K562 (cell line): ENCODE results near the gene TCFL5. TPM values are rescaled to one million over a fixed set of nuclear protein-coding genes. Genes with fewer than 3 reads are reported as not detected.

Experiments
- ATAC-seq: fragments of 200-7000 bp; cut with Tn5 transposase; 3 replicates; pipeline ENCODE4 v1.9.1; 2020; ENCODE audit warnings: moderate library complexity
- BruUV-seq: library from RNA; stranded (reverse); fragments of 400-500 nt; replicated peaks from 2 replicates; lab custom pipeline; 2021; lab: Mats Ljungman, UMichigan
- CTCF ChIA-PET: fragments of 300-600 bp; formaldehyde crosslinking; extraction: SDS; loops from one replicate; lab custom pipeline; 2021; ENCODE audit warnings: low intra/inter-chr PET ratio; lab: Yijun Ruan, JAX
- POLR2A ChIA-PET: fragments of 300-600, 350-650 bp; sonication (Branson Sonifier 250); formaldehyde crosslinking; extraction: SDS; loops from one replicate; lab custom pipeline; 2021; ENCODE audit warnings: antibody characterized with exemption, inconsistent platforms; lab: Yijun Ruan, JAX
- DNase-seq, 4 experiments: peaks; one replicate each; pipeline versions ENCODE4 v3.0.0 to v3.0.0-alpha.2; 2011 to 2018; ENCODE audit warnings: low spot score in 3 of 4, mixed read lengths in 3 of 4; ENCODE audit errors: extremely low read depth in 1 of 4
- FAIRE-seq: peaks from 2 replicates; lab custom pipeline; 2011; peaks lifted over from hg19 to GRCh38; lab: Jason Lieb, UNC
- H2AFZ ChIP-seq: 2 replicates; pipeline ENCODE4 v1.6.0; 2011; ENCODE audit warnings: low read depth, low read length, control low read depth, inconsistent platforms
- H3K27ac ChIP-seq: fragments of 200-600 bp; 3 replicates; pipeline ENCODE4 v1.8.0; 2011; ENCODE audit warnings: low read depth, mild to moderate bottlenecking, control low read depth, inconsistent platforms, low read length, moderate library complexity, mixed read lengths; ENCODE audit errors: extremely low read depth
- H3K27me3 ChIP-seq, 2 experiments: fragments of 300-600 bp in 1 of 2; 2 replicates in 1 of 2; 3 replicates in 1 of 2; pipeline versions ENCODE4 v1.6.0 to v1.8.0; 2011; ENCODE audit warnings: inconsistent platforms in 2 of 2, low read length in 2 of 2, mild to moderate bottlenecking in 1 of 2, mixed read lengths in 1 of 2, moderate library complexity in 1 of 2; ENCODE audit not compliant: control insufficient read depth in 2 of 2, insufficient read depth in 2 of 2
- H3K36me3 ChIP-seq: fragments of 300-600 bp; 3 replicates; pipeline ENCODE4 v1.8.0; 2011; ENCODE audit warnings: mild to moderate bottlenecking, low read length, inconsistent platforms; ENCODE audit not compliant: control insufficient read depth, insufficient read depth
- H3K4me1 ChIP-seq, 2 experiments: fragments of 200-600 bp in 1 of 2; replicated peaks in 1 of 2; 2 replicates in 1 of 2; 3 replicates in 1 of 2; pipeline versions ENCODE4 v1.5.1 to v1.8.0; 2011; ENCODE audit warnings: inconsistent platforms in 2 of 2, low read length in 2 of 2, mild to moderate bottlenecking in 1 of 2, mixed read lengths in 1 of 2, moderate library complexity in 1 of 2; ENCODE audit not compliant: control insufficient read depth in 2 of 2, insufficient read depth in 2 of 2
- H3K4me2 ChIP-seq: 2 replicates; pipeline ENCODE4 v1.6.1; 2011; ENCODE audit warnings: low read length, control low read depth, inconsistent platforms, mixed read lengths; ENCODE audit not compliant: insufficient read depth
- H3K4me3 ChIP-seq: fragments of 200-600 bp; sonication (generic), shearing (Covaris generic); 2 replicates; pipeline ENCODE4 v1.5.1; 2016; ENCODE audit warnings: control low read depth, inconsistent platforms
- H3K79me2 ChIP-seq: fragments of 200-600 bp; 3 replicates; pipeline ENCODE4 v1.8.0; 2011; ENCODE audit warnings: low read length, inconsistent platforms; ENCODE audit not compliant: control insufficient read depth, insufficient read depth
- H3K9ac ChIP-seq, 2 experiments: 2 replicates each; pipeline versions ENCODE4 v1.6.0 to v1.6.1; 2011; ENCODE audit warnings: low read depth in 2 of 2, low read length in 2 of 2, control low read depth in 1 of 2, inconsistent platforms in 1 of 2, mild to moderate bottlenecking in 1 of 2, mixed read lengths in 1 of 2; ENCODE audit not compliant: insufficient read depth in 1 of 2
- H3K9me1 ChIP-seq: one replicate; pipeline ENCODE4 v1.6.0; 2011; ENCODE audit warnings: inconsistent platforms, mild to moderate bottlenecking, low read length, moderate library complexity; ENCODE audit not compliant: control insufficient read depth, insufficient read depth
- H3K9me3 ChIP-seq: replicated peaks from 2 replicates; pipeline ENCODE4 v1.5.1; 2011; ENCODE audit warnings: low read depth, low read length, inconsistent platforms; ENCODE audit not compliant: control insufficient read depth, insufficient read depth
- H4K20me1 ChIP-seq: replicated peaks from 2 replicates; pipeline ENCODE4 v1.6.1; 2011; ENCODE audit warnings: low read length, inconsistent platforms, mixed read lengths; ENCODE audit not compliant: control insufficient read depth, insufficient read depth
- ETS1 ChIP-seq: conservative IDR thresholded peaks from 2 replicates; pipeline ENCODE4 v1.6.1; 2011; ENCODE audit warnings: low read depth, mild to moderate bottlenecking, low read length; ENCODE audit not compliant: control insufficient read depth
- TCFL5 ChIP-seq: fragments of 250-450 bp; sonication (Bioruptor Pico); conservative IDR thresholded peaks from 2 replicates; pipeline ENCODE4 v1.6.1; 2021; ENCODE audit warnings: mild to moderate bottlenecking, moderate library complexity, matching md5 sums
- ZNF197 ChIP-seq: fragments of 200-800 bp; sonication (Bioruptor generic); IDR thresholded peaks from 2 replicates; pipeline ENCODE4 v1.6.1; 2016; ENCODE audit warnings: low read depth, missing genetic modification characterization, missing compliant biosample characterization
- WGBS: fragments of 100-300 bp; shearing (Covaris generic); methylation state at CpG from one replicate; pipeline ENCODE4 v1.1.6; 2016; ENCODE audit warnings: low coverage, mixed read lengths; ENCODE audit not compliant: insufficient coverage; ENCODE audit errors: missing lambda C conversion rate; 5-methylcytosine and 5-hydroxymethylcytosine counted together
- in situ Hi-C: fragments of 300-500 bp; cut with MboI; formaldehyde crosslinking; loops from 4 replicates; pipeline ENCODE4 v1.15.0; 2018; ENCODE audit warnings: inconsistent platforms, mixed read lengths
- intact Hi-C: fragments of 100-400 bp; cut with micrococcal nuclease; formaldehyde crosslinking; loops from 2 replicates; pipeline ENCODE4 v1.14.2; 2022
- polyA plus RNA-seq, 8 experiments: library from polyadenylated mRNA; depleted of rRNA in 4 of 8; stranded (reverse) in 5 of 8; unstranded in 3 of 8; fragments of >200 nt; fragmentation: Nextera tagmentation in 2 of 8; fragmentation: Illumina TruSeq in 1 of 8; extraction: Ambion mirVana in 2 of 8; extraction: Trizol in 1 of 8; gene quantifications; 2 replicates each; pipeline versions ENCODE4 v1.2.1 to v1.2.3, GENCODE V29; 2011 to 2014; ENCODE audit warnings: inconsistent platforms in 1 of 8, missing spikeins in 1 of 8
- total RNA-seq, 7 experiments: library from RNA; depleted of rRNA in 6 of 7; stranded (reverse); fragments of >200 nt in 6 of 7; fragmentation: Illumina TruSeq in 2 of 7; extraction: Trizol in 2 of 7; gene quantifications; 2 replicates each; pipeline versions ENCODE4 v1.2.1 to v1.2.3, GENCODE V29; 2011 to 2021; ENCODE audit warnings: low replicate concordance in 1 of 7
- TF ChIP-seq, protein P1 (sequence below): fragments of 450-650 bp; IDR thresholded peaks from 2 replicates; pipeline ENCODE4 v1.6.1; 2016; ENCODE audit warnings: low read depth
- TF ChIP-seq, protein P2 (sequence below), 3 experiments: fragments of 200-800 bp in 1 of 3; sonication (Bioruptor generic) in 1 of 3; sonication (generic) in 1 of 3; formaldehyde crosslinking in 1 of 3; IDR thresholded peaks; 2 replicates each; pipeline versions ENCODE4 v1.6.1 to v1.8.0; 2016 to 2022; ENCODE audit warnings: mild to moderate bottlenecking in 2 of 3, missing compliant biosample characterization in 2 of 3, missing genetic modification characterization in 2 of 3, missing genetic modification reagents in 1 of 3
- TF ChIP-seq, protein P3 (sequence below): sonication (generic); formaldehyde crosslinking; IDR thresholded peaks from 2 replicates; pipeline ENCODE4 v1.4.0; 2020; ENCODE audit warnings: mild to moderate bottlenecking, missing genetic modification reagents

The TCFL5 gene
- total and polyA plus RNA-seq, 9 of the 15 experiments (the other 6 are each of a cell fraction or from before 2014, with no cell fraction given): 1.00 to 12.6 (median 9.1) TPM

- ATAC-seq: peak; percentile 64
- Histone ChIP-seq H3K9ac (peak overlapping the region in 1 of 2 experiments; percentile 78; a peak in 2 of 4 replicates), H2AFZ (peak overlapping the region; percentile 49; the same call in 1 of the 2 replicates), H3K4me1 (peaks cover 6 to 38% of the 10 kb centered on the region in 2 experiments; a peak in 4 of 5 replicates), H3K36me3 (no peaks in the 10 kb centered on the region), H3K4me2 (no peak overlapping the region), H3K27me3 (peaks cover 0 to 9% of the 10 kb centered on the region in 2 experiments; a peak in 2 of 5 replicates), H3K9me1 (no peaks in the 10 kb centered on the region), H3K9me3 (no peaks in the 10 kb centered on the region), H4K20me1 (no peaks in the 10 kb centered on the region), H3K79me2 (no peaks in the 10 kb centered on the region), H3K4me3 (no peak overlapping the region), H3K27ac (no peak overlapping the region)
- intact Hi-C loops (no loop called here), in situ Hi-C loops (no loop called here)
- no TSS peak for BruUV-seq
- ChIA-PET CTCF (no interaction called here), POLR2A (interaction anchor here (0.7 kb wide), 1 partner anchor 951 kb away, joined by 3 read pairs; no protein-coding TSS in a partner anchor)
- FAIRE-seq: no peak
- WGBS: 34% methylated on average over 25 of the region's 27 CpGs
- DNase-seq: no peak
- TF ChIP-seq ZNF197 (CRISPR knock-in tag) (peak; percentile 48; the same call in 1 of the 2 replicates), TCFL5 (CRISPR knock-in tag) (peak; percentile 49; the same call in 1 of the 2 replicates), ETS1 (no peak)
- TF ChIP-seq, protein P1, sequence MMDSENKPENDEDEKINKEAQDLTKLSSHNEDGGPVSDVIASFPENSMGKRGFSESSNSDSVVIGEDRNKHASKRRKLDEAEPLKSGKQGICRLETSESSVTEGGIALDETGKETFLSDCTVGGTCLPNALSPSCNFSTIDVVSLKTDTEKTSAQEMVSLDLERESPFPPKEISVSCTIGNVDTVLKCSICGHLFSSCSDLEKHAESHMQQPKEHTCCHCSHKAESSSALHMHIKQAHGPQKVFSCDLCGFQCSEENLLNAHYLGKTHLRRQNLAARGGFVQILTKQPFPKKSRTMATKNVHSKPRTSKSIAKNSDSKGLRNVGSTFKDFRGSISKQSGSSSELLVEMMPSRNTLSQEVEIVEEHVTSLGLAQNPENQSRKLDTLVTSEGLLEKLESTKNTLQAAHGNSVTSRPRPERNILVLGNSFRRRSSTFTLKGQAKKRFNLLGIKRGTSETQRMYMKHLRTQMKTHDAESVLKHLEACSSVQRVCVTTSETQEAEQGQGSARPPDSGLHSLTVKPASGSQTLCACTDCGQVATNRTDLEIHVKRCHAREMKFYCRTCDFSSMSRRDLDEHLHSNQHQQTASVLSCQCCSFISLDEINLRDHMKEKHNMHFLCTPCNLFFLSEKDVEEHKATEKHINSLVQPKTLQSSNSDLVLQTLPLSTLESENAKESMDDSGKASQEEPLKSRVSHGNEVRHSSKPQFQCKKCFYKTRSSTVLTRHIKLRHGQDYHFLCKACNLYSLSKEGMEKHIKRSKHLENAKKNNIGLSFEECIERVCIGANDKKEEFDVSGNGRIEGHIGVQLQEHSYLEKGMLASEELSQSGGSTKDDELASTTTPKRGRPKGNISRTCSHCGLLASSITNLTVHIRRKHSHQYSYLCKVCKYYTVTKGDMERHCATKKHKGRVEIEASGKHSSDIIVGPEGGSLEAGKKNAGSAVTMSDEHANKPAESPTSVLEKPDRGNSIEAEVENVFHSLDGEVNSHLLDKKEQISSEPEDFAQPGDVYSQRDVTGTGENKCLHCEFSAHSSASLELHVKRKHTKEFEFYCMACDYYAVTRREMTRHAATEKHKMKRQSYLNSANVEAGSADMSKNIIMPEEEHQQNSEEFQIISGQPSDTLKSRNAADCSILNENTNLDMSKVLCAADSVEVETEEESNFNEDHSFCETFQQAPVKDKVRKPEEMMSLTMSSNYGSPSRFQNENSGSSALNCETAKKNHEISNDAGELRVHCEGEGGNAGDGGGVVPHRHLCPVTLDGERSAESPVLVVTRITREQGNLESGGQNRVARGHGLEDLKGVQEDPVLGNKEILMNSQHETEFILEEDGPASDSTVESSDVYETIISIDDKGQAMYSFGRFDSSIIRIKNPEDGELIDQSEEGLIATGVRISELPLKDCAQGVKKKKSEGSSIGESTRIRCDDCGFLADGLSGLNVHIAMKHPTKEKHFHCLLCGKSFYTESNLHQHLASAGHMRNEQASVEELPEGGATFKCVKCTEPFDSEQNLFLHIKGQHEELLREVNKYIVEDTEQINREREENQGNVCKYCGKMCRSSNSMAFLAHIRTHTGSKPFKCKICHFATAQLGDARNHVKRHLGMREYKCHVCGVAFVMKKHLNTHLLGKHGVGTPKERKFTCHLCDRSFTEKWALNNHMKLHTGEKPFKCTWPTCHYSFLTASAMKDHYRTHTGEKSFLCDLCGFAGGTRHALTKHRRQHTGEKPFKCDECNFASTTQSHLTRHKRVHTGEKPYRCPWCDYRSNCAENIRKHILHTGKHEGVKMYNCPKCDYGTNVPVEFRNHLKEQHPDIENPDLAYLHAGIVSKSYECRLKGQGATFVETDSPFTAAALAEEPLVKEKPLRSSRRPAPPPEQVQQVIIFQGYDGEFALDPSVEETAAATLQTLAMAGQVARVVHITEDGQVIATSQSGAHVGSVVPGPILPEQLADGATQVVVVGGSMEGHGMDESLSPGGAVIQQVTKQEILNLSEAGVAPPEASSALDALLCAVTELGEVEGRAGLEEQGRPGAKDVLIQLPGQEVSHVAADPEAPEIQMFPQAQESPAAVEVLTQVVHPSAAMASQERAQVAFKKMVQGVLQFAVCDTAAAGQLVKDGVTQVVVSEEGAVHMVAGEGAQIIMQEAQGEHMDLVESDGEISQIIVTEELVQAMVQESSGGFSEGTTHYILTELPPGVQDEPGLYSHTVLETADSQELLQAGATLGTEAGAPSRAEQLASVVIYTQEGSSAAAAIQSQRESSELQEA: no peak
- TF ChIP-seq, protein P2, sequence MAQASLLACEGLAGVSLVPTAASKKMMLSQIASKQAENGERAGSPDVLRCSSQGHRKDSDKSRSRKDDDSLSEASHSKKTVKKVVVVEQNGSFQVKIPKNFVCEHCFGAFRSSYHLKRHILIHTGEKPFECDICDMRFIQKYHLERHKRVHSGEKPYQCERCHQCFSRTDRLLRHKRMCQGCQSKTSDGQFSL (CRISPR knock-in tag; IDR thresholded peaks at IDR 0.05): no peak
- TF ChIP-seq, protein P2 (tag; IDR thresholded peaks at IDR 0.05): no peak
- TF ChIP-seq, protein P3, sequence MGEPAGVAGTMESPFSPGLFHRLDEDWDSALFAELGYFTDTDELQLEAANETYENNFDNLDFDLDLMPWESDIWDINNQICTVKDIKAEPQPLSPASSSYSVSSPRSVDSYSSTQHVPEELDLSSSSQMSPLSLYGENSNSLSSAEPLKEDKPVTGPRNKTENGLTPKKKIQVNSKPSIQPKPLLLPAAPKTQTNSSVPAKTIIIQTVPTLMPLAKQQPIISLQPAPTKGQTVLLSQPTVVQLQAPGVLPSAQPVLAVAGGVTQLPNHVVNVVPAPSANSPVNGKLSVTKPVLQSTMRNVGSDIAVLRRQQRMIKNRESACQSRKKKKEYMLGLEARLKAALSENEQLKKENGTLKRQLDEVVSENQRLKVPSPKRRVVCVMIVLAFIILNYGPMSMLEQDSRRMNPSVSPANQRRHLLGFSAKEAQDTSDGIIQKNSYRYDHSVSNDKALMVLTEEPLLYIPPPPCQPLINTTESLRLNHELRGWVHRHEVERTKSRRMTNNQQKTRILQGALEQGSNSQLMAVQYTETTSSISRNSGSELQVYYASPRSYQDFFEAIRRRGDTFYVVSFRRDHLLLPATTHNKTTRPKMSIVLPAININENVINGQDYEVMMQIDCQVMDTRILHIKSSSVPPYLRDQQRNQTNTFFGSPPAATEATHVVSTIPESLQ: no peak
Observed at GRCh38 chr20:62838128-62838891, 23.3 kb downstream of the TCFL5 start.
